Caco-2 (cell line): ENCODE results near the gene CBARP. TPM values are rescaled to one million over a fixed set of nuclear protein-coding genes. Genes with fewer than 3 reads are reported as not detected.

Source experiments
- BruUV-seq: library from RNA; stranded (reverse); fragments of 400-500 nt; replicated peaks from 2 replicates; lab custom pipeline; 2021; lab: Mats Ljungman, UMichigan
- CTCF ChIA-PET: fragments of 300-600 bp; sonication (Branson Sonifier 250); formaldehyde crosslinking; loops from one replicate; lab custom pipeline; 2022; ENCODE audit warnings: antibody characterized with exemption; lab: Charles Lee
- POLR2A ChIA-PET: fragments of 300-600 bp; sonication (Branson Sonifier 250); formaldehyde crosslinking; loops from one replicate; lab custom pipeline; 2022; ENCODE audit warnings: antibody characterized with exemption; lab: Charles Lee
- DNase-seq, 2 experiments: peaks; one replicate each; pipeline versions ENCODE4 v3.0.0 to v3.0.0-alpha.2; 2020 to 2022
- H3K27me3 ChIP-seq: replicated peaks from 2 replicates; pipeline ENCODE4 v1.6.0; 2011; ENCODE audit warnings: low read length; ENCODE audit not compliant: control insufficient read depth, insufficient read depth
- H3K36me3 ChIP-seq: 2 replicates; pipeline ENCODE4 v1.5.1; 2011; ENCODE audit warnings: low read length; ENCODE audit not compliant: control insufficient read depth, insufficient read depth
- H3K4me1 ChIP-seq: fragments of 250-450 bp; sonication (Bioruptor Pico); 2 replicates; pipeline ENCODE4 v1.5.1; 2020; ENCODE audit warnings: mild to moderate bottlenecking
- H3K4me3 ChIP-seq: 2 replicates; pipeline ENCODE4 v1.5.1; 2011; ENCODE audit warnings: low read depth, mild to moderate bottlenecking, control low read depth, low read length
- H3K9me3 ChIP-seq: fragments of 250-450 bp; sonication (Bioruptor Pico); 2 replicates; pipeline ENCODE4 v1.5.1; 2020; ENCODE audit warnings: mild to moderate bottlenecking, moderate library complexity
- H3K27ac Mint-ChIP-seq: one replicate; pipeline ENCODE4 v1.8.0; 2022; ENCODE audit warnings: mixed read lengths; ENCODE audit not compliant: unreplicated experiment
- H3K27me3 Mint-ChIP-seq: one replicate; pipeline ENCODE4 v1.8.0; 2022; ENCODE audit warnings: mixed read lengths; ENCODE audit not compliant: insufficient read depth, unreplicated experiment
- H3K36me3 Mint-ChIP-seq: one replicate; pipeline ENCODE4 v1.8.0; 2022; ENCODE audit warnings: mild to moderate bottlenecking, mixed read lengths; ENCODE audit not compliant: insufficient read depth, unreplicated experiment
- H3K4me1 Mint-ChIP-seq: one replicate; pipeline ENCODE4 v1.8.0; 2022; ENCODE audit warnings: low read depth, mixed read lengths; ENCODE audit not compliant: unreplicated experiment
- H3K4me3 Mint-ChIP-seq: one replicate; pipeline ENCODE4 v1.8.0; 2022; ENCODE audit warnings: mild to moderate bottlenecking, moderate library complexity, mixed read lengths; ENCODE audit not compliant: unreplicated experiment
- H3K9me3 Mint-ChIP-seq: one replicate; pipeline ENCODE4 v1.8.0; 2022; ENCODE audit warnings: mixed read lengths; ENCODE audit not compliant: unreplicated experiment
- intact Hi-C: fragments of 100-400 bp; cut with micrococcal nuclease; formaldehyde crosslinking; loops from one replicate; pipeline ENCODE4 v1.10.0; 2022; ENCODE audit not compliant: unreplicated experiment
- total RNA-seq: library from RNA; stranded (reverse); gene quantifications from 2 replicates; pipeline ENCODE4 v1.2.3, GENCODE V29; 2022
- TF ChIP-seq, protein P1 (sequence below), 2 experiments: fragments of 200-600 bp in 1 of 2; IDR thresholded peaks; 1 replicate in 1 of 2; 2 replicates in 1 of 2; pipeline versions ENCODE4 v1.5.1 to v1.8.0; 2011 to 2022; ENCODE audit warnings: antibody characterized with exemption in 1 of 2, control low read depth in 1 of 2, inconsistent platforms in 1 of 2, low read depth in 1 of 2, low read length in 1 of 2, mild to moderate bottlenecking in 1 of 2, moderate library complexity in 1 of 2; ENCODE audit not compliant: insufficient read depth in 1 of 2, severe bottlenecking in 1 of 2, unreplicated experiment in 1 of 2

CBARP gene
- total RNA-seq, 1 experiment from 2014 or later = 7.3 TPM

DNA sequence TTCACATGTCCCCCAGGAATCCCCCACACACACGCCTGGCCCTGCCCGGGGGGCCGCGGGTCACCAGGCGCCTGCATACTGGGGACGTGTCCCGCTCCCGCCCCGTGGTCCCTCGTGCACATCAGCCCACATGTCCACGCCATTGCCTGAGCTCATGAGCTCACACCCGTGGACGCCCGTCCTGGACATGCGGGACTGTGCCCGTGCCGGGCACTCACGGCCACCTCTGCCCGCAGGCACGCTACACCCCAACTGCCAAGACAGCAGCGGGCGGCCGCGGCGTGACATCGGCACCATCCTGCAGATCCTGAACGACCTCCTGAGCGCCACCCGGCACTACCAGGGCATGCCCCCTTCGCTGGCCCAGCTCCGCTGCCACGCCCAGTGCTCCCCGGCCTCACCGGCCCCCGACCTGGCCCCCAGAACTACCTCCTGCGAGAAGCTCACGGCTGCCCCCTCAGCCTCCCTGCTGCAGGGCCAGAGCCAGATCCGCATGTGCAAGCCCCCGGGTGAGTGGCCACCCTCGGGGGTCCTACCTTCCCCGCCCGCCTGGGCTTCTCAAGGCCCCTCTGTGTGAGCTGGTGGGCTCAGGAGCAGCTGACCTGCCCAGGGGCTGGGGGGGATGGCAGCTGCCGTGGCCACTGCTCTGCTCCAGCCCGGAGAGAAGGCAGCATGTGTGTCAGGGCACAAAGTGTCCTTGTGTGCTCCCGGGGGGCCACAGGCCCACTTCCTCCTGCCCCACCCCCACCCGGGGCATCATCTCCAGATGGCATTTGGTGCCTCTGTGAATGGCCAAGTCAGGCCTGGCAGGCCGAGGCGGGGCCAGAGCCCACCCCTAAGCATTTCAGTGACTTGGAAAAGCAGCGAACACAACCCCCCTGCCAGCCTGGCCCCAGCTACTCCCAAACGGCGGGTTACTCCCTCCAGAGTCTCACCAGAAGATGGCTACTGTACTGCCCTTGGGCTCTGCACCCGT, 17.7 kb upstream of the CBARP start:
- no TSS peak for BruUV-seq
- H3K36me3 Mint-ChIP-seq = peaks cover 98% of the 10 kb centered on the region
- intact Hi-C loops = no loop called here
- no peaks in the 10 kb centered on the region for H3K27me3 Mint-ChIP-seq
- no peak for DNase-seq
- POLR2A ChIA-PET = interaction anchor here (0.6 to 3.4 kb wide), 3 partner anchors 11 to 299 kb away, joined by 3 to 18 read pairs (median 5); partner anchors contain the start of gene CIRBP
- Histone ChIP-seq H3K9me3 (no peaks in the 10 kb centered on the region), H3K27me3 (no peaks in the 10 kb centered on the region), H3K4me1 (peaks cover 53% of the 10 kb centered on the region), H3K36me3 (peaks cover 17% of the 10 kb centered on the region), H3K4me3 (no peak overlapping the region)
- H3K4me1 Mint-ChIP-seq = peaks cover 12% of the 10 kb centered on the region
- no peak overlapping the region for H3K27ac Mint-ChIP-seq
- H3K4me3 Mint-ChIP-seq = peak overlapping the region; percentile 27
- TF ChIP-seq, protein P1, sequence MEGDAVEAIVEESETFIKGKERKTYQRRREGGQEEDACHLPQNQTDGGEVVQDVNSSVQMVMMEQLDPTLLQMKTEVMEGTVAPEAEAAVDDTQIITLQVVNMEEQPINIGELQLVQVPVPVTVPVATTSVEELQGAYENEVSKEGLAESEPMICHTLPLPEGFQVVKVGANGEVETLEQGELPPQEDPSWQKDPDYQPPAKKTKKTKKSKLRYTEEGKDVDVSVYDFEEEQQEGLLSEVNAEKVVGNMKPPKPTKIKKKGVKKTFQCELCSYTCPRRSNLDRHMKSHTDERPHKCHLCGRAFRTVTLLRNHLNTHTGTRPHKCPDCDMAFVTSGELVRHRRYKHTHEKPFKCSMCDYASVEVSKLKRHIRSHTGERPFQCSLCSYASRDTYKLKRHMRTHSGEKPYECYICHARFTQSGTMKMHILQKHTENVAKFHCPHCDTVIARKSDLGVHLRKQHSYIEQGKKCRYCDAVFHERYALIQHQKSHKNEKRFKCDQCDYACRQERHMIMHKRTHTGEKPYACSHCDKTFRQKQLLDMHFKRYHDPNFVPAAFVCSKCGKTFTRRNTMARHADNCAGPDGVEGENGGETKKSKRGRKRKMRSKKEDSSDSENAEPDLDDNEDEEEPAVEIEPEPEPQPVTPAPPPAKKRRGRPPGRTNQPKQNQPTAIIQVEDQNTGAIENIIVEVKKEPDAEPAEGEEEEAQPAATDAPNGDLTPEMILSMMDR (IDR thresholded peaks at IDR 0.05; ENCODE audit: insufficient read depth in 1 of 2, low read depth in 1 of 2, low read length in 1 of 2, severe bottlenecking in 1 of 2, unreplicated experiment in 1 of 2) = no peak
- H3K9me3 Mint-ChIP-seq = no peaks in the 10 kb centered on the region
- CTCF ChIA-PET = interaction anchor here (1.1 kb wide), 1 partner anchor 11 kb away, joined by 3 read pairs; no protein-coding TSS in a partner anchor

- Histone ChIP-seq H3K4me1 (peaks cover 45% of the 10 kb centered on the region), H3K9me3 (no peaks in the 10 kb centered on the region), H3K4me3 (no peak overlapping the region), H3K27me3 (no peaks in the 10 kb centered on the region), H3K36me3 (peaks cover 17% of the 10 kb centered on the region)
- no TSS peak for BruUV-seq
- peaks cover 12% of the 10 kb centered on the region for H3K4me1 Mint-ChIP-seq
- CTCF ChIA-PET = interaction anchor here (2.2 kb wide), 1 partner anchor 11 kb away, joined by 37 read pairs; no protein-coding TSS in a partner anchor
- H3K9me3 Mint-ChIP-seq = no peaks in the 10 kb centered on the region
- H3K27ac Mint-ChIP-seq = no peak overlapping the region
- TF ChIP-seq, protein P1 (IDR thresholded peaks at IDR 0.05; ENCODE audit: insufficient read depth in 1 of 2, low read depth in 1 of 2, low read length in 1 of 2, severe bottlenecking in 1 of 2, unreplicated experiment in 1 of 2) = no peak
- intact Hi-C loops = no loop called here
- no peak for DNase-seq
- no peaks in the 10 kb centered on the region for H3K27me3 Mint-ChIP-seq
- peak overlapping the region; percentile 27 for H3K4me3 Mint-ChIP-seq
- H3K36me3 Mint-ChIP-seq = peaks cover 98% of the 10 kb centered on the region
- POLR2A ChIA-PET = interaction anchor here (2.3 to 3.4 kb wide), 3 partner anchors 11 to 14 kb away, joined by 18 to 61 read pairs (median 37); partner anchors contain the start of gene CIRBP
Observed at GRCh38 chr19:1254530-1255185, 16.9 kb upstream of the CBARP start.

DNA sequence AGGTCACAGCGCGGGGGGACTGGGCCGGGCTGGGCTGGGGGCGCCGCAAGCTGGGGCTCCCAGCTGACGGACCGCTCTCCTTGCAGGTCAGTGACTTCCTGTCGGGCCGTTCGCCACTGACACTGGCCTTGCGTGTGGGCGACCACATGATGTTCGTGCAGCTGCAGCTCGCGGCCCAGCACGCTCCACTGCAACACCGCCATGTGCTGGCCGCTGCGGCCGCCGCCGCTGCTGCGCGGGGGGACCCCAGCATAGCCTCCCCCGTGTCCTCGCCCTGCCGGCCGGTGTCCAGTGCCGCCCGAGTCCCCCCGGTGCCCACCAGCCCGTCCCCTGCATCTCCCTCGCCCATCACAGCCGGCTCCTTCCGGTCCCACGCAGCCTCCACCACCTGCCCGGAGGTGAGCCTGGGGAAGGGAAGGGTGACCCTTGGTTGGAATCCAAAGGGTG, 16.3 kb upstream of the CBARP start:
- ChIA-PET POLR2A (interaction anchor here (1.0 to 2.3 kb wide), 3 partner anchors 10 to 15 kb away, joined by 6 to 61 read pairs (median 37); partner anchors contain the start of gene CIRBP), CTCF (interaction anchor here (1.8 to 2.2 kb wide), 2 partner anchors 10 to 12 kb away, joined by 22 to 37 read pairs; no protein-coding TSS in a partner anchor)
- intact Hi-C loops = no loop called here
- H3K4me3 ChIP-seq = peak overlapping the region; percentile 1; the same call in 1 of the 2 replicates
- no TSS peak for BruUV-seq
- H3K36me3 ChIP-seq = peaks cover 17% of the 10 kb centered on the region
- Mint-ChIP-seq H3K27me3 (no peaks in the 10 kb centered on the region), H3K27ac (peak overlapping the region; percentile 91), H3K4me1 (peaks cover 12% of the 10 kb centered on the region), H3K4me3 (peak overlapping the region; percentile 27), H3K36me3 (peaks cover 98% of the 10 kb centered on the region), H3K9me3 (no peaks in the 10 kb centered on the region)
- no peak for DNase-seq
- no peaks in the 10 kb centered on the region for H3K9me3 ChIP-seq
- H3K4me1 ChIP-seq = peaks cover 42% of the 10 kb centered on the region
- no peaks in the 10 kb centered on the region for H3K27me3 ChIP-seq
- TF ChIP-seq, protein P1 (IDR thresholded peaks at IDR 0.05; ENCODE audit: insufficient read depth in 1 of 2, low read depth in 1 of 2, low read length in 1 of 2, severe bottlenecking in 1 of 2, unreplicated experiment in 1 of 2) = no peak
